Endodermal cell (in vitro differentiated cells): ENCODE measurements around the gene UNC5C. TPM values are rescaled to one million over a fixed set of nuclear protein-coding genes. Genes with fewer than 3 reads are reported as not detected.

Experiments
- DNase-seq: peaks from one replicate; pipeline ENCODE4 v3.0.0-alpha.2; 2017
- H3K27ac ChIP-seq: 2 replicates; pipeline ENCODE4 v1.5.1; 2013; ENCODE audit warnings: mild to moderate bottlenecking, low read depth, low read length, moderate library complexity
- H3K27me3 ChIP-seq: 2 replicates; pipeline ENCODE4 v1.6.1; 2013; ENCODE audit warnings: mild to moderate bottlenecking, low read length, moderate library complexity; ENCODE audit not compliant: insufficient read depth, control insufficient read depth, poor library complexity, severe bottlenecking
- H3K36me3 ChIP-seq: 2 replicates; pipeline ENCODE4 v1.7.0; 2013; ENCODE audit warnings: mild to moderate bottlenecking, low read length, moderate library complexity; ENCODE audit not compliant: control insufficient read depth, insufficient read depth
- H3K4me1 ChIP-seq: one replicate; pipeline ENCODE4 v1.7.0; 2013; ENCODE audit warnings: low read length; ENCODE audit not compliant: control insufficient read depth, insufficient read depth
- H3K4me3 ChIP-seq: 2 replicates; pipeline ENCODE4 v1.5.1; 2013; ENCODE audit warnings: mild to moderate bottlenecking, low read length, moderate library complexity
- H3K9ac ChIP-seq: 2 replicates; pipeline ENCODE4 v1.6.1; 2013; ENCODE audit warnings: mild to moderate bottlenecking, low read length, moderate library complexity; ENCODE audit not compliant: poor library complexity, severe bottlenecking; ENCODE audit errors: extremely low read depth
- H3K9me3 ChIP-seq: 2 replicates; pipeline ENCODE4 v1.6.1; 2013; ENCODE audit warnings: mild to moderate bottlenecking, low read length, moderate library complexity; ENCODE audit not compliant: control insufficient read depth
- H3K27ac Mint-ChIP-seq: 2 replicates; pipeline ENCODE4 v1.8.0; 2020; ENCODE audit warnings: mixed read lengths
- H3K27me3 Mint-ChIP-seq: 2 replicates; pipeline ENCODE4 v1.8.0; 2021; ENCODE audit warnings: mild to moderate bottlenecking, mixed read lengths; ENCODE audit not compliant: insufficient read depth
- H3K36me3 Mint-ChIP-seq: 2 replicates; pipeline ENCODE4 v1.8.0; 2020; ENCODE audit warnings: low read depth, mixed read lengths
- H3K4me1 Mint-ChIP-seq: 2 replicates; pipeline ENCODE4 v1.8.0; 2020; ENCODE audit warnings: mixed read lengths
- H3K4me3 Mint-ChIP-seq: 2 replicates; pipeline ENCODE4 v1.8.0; 2020; ENCODE audit warnings: mild to moderate bottlenecking, moderate library complexity, mixed read lengths
- H3K9me3 Mint-ChIP-seq: 2 replicates; pipeline ENCODE4 v1.8.0; 2020; ENCODE audit warnings: mild to moderate bottlenecking, mixed read lengths
- WGBS, 2 experiments: methylation state at CpG; one replicate each; pipeline versions ENCODE4 v1.1.5 to v1.1.7; 2013; ENCODE audit warnings: missing lambda C conversion rate in 2 of 2, mixed read lengths in 1 of 2; ENCODE audit not compliant: insufficient coverage in 1 of 2, insufficient read length in 1 of 2; 5-methylcytosine and 5-hydroxymethylcytosine counted together
- total RNA-seq, 2 donors: library from RNA; stranded (reverse); fragmentation: NEBNext Ultra II Directional in 1 of 2; extraction: Animal tissue kit (Norgen Biotek cat#: 25700) in 1 of 2; gene quantifications; 2 replicates in 1 of 2; 3 replicates in 1 of 2; pipeline ENCODE4 v1.2.1, GENCODE V29; 2021
- TF ChIP-seq, protein P1 (sequence below): fragments of 200-600 bp; sonication (generic); conservative IDR thresholded peaks from 2 replicates; pipeline ENCODE4 v1.5.0; 2021; ENCODE audit warnings: antibody characterized with exemption, mild to moderate bottlenecking

Gene UNC5C
- total RNA-seq, 2 donors from 2014 or later = 2.0 to 7.2 TPM

DNA sequence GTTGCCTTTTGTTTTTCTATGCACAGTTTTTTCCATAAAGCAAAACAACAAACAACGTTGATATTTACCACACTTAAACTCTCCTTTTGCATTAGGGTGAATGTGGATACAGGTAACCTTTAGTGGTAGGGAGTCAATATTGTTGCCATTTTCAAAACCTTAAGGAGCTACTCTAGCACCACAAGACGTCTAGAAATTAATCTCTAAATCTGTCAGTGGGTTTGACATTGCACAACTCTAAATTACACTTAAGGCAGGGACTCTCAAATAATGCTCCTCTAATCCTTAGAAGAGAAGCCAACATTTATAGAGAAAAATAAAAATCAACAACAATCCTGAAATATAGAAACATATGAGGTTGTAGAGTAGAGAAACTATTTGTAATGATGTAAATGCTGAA is 297.2 kb downstream of the UNC5C start:
- TF ChIP-seq, protein P1, sequence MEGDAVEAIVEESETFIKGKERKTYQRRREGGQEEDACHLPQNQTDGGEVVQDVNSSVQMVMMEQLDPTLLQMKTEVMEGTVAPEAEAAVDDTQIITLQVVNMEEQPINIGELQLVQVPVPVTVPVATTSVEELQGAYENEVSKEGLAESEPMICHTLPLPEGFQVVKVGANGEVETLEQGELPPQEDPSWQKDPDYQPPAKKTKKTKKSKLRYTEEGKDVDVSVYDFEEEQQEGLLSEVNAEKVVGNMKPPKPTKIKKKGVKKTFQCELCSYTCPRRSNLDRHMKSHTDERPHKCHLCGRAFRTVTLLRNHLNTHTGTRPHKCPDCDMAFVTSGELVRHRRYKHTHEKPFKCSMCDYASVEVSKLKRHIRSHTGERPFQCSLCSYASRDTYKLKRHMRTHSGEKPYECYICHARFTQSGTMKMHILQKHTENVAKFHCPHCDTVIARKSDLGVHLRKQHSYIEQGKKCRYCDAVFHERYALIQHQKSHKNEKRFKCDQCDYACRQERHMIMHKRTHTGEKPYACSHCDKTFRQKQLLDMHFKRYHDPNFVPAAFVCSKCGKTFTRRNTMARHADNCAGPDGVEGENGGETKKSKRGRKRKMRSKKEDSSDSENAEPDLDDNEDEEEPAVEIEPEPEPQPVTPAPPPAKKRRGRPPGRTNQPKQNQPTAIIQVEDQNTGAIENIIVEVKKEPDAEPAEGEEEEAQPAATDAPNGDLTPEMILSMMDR = no peak
- H3K27me3 Mint-ChIP-seq = peaks cover 6% of the 10 kb centered on the region
- Histone ChIP-seq H3K9me3 (no peaks in the 10 kb centered on the region), H3K9ac (no peak overlapping the region), H3K4me3 (no peak overlapping the region), H3K27me3 (no peaks in the 10 kb centered on the region), H3K27ac (no peak overlapping the region), H3K36me3 (no peaks in the 10 kb centered on the region), H3K4me1 (no peaks in the 10 kb centered on the region)
- H3K36me3 Mint-ChIP-seq = no peaks in the 10 kb centered on the region
- no peaks in the 10 kb centered on the region for H3K9me3 Mint-ChIP-seq
- H3K27ac Mint-ChIP-seq = no peak overlapping the region
- WGBS, 2 experiments = 96% methylated on average over 2 of the region's 2 CpGs; no CpG with 5 or more reads in 1 of the 2 experiments
- H3K4me3 Mint-ChIP-seq = no peak overlapping the region
- peaks cover 17% of the 10 kb centered on the region for H3K4me1 Mint-ChIP-seq
- no peak for DNase-seq

DNA sequence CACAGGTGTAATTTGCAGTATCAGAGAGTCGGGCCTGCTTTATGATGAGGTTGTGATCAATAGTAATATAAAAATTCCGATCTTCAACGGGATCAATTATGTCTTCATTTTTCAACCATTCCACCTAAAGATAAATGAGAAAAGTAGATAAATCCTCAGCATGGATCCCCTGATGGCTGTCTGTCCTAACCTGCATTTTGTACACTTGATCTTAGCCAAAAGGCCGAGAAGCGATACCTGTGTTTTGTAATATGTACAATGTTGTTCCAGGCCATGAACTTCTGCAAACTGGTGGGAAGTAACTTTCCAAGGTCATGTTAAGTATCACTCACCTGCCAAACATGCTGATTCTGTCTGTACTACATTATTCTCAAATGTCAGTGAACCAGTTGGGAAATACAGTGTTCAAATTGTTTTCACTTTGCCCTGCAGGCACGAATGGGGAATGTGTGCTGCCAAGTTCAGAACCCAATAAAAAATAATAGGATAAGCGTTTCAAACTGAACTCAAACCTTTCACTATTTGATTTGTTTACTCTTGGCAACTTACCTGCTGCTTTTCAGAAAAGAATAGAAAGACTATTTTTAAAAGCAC is 298.1 kb downstream of the UNC5C start:
- Mint-ChIP-seq H3K4me1 (peaks cover 17% of the 10 kb centered on the region), H3K36me3 (no peaks in the 10 kb centered on the region), H3K27ac (no peak overlapping the region), H3K27me3 (peaks cover 6% of the 10 kb centered on the region), H3K4me3 (no peak overlapping the region), H3K9me3 (no peaks in the 10 kb centered on the region)
- Histone ChIP-seq H3K27ac (no peak overlapping the region), H3K27me3 (no peaks in the 10 kb centered on the region), H3K9ac (no peak overlapping the region), H3K36me3 (no peaks in the 10 kb centered on the region), H3K9me3 (no peaks in the 10 kb centered on the region), H3K4me3 (no peak overlapping the region), H3K4me1 (no peaks in the 10 kb centered on the region)
- no peak for DNase-seq
- 96 to 100% methylated on average over 3 to 7 of the region's 7 CpGs for WGBS, 2 experiments
- TF ChIP-seq, protein P1 = no peak

DNA sequence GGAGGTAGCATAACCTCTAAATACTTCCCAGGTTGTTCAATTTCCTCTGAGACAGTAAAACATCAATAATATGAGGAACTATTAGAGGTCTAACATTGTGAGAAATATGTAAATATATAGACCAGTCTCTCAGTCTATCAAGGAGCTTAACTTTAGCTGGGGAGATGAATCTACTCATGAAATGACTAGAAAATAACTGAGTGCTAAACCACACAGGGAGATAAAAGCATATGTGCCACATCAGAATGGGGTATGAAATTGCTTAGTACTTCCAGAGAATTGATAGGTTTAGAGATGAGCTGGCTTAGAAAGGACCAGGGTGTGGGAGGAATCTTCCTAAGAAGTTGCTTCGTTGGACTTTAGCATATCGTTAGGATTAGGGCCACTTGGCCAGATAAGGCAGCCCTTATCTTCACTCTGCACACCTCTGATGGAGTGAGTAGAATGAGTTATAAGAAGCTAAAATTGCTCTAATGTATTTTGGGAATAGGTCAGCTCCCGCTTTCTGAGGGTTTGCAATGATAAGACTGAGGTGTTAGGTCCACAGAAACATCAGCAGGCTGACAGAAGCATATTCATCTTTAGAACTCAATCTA is 299.2 kb downstream of the UNC5C start:
- Mint-ChIP-seq H3K27ac (no peak overlapping the region), H3K27me3 (peaks cover 6% of the 10 kb centered on the region), H3K4me1 (peaks cover 17% of the 10 kb centered on the region), H3K4me3 (no peak overlapping the region), H3K36me3 (no peaks in the 10 kb centered on the region), H3K9me3 (no peaks in the 10 kb centered on the region)
- H3K4me3 ChIP-seq = no peak overlapping the region
- no peaks in the 10 kb centered on the region for H3K36me3 ChIP-seq
- TF ChIP-seq, protein P1 = no peak
- H3K27ac ChIP-seq = no peak overlapping the region
- H3K27me3 ChIP-seq = no peaks in the 10 kb centered on the region
- no peaks in the 10 kb centered on the region for H3K4me1 ChIP-seq
- no peak overlapping the region for H3K9ac ChIP-seq
- H3K9me3 ChIP-seq = no peaks in the 10 kb centered on the region
- DNase-seq = no peak
- 84 to 100% methylated on average over 2 to 3 of the region's 3 CpGs for WGBS, 2 experiments
